SK-N-DZ (cell line): Measurements from ENCODE around the gene SV2A.
"Not testable (repeated sequence)": the region's sequence is repeated elsewhere in the genome, so short reads cannot be mapped to it uniquely, and the experiment has no call there.

Experiments used
- DNase-seq: peaks from one replicate; pipeline ENCODE4 v3.0.0-alpha.2; 2015; ENCODE audit warnings: low spot score

SV2A gene

DNA sequence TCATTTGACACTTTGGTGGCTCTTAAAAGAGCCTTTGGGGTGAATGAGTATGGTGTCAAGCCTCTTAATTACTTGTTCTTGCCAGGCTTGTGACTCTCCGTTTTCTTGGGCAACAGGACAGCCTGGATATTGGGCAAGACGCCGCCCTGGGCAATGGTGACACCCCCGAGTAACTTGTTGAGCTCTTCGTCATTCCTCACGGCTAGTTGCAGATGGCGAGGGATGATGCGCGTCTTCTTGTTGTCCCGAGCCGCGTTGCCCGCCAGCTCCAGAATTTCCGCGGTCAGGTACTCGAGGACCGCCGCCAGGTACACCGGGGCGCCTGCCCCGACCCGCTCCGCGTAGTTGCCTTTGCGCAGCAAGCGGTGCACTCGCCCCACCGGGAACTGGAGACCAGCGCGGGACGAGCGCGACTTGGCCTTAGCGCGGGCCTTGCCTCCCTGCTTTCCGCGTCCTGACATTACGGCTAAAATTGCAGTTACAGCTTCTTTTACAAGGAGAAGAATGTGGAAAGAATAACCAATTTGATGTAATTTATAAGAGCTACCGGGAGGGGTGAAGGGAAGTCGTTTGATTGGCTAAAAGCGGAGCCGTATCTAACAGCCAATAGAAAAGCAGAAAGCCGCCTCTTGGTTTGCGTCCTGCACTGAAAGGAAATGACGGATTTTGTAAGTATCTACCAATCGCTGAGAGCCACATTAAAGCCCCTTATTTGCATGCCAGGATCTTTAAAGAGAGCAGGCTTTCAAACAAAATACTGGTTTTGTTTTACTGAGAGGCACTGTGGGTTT lies 30.0 kb downstream of the SV2A start:
- peak; percentile 100 for DNase-seq

DNA sequence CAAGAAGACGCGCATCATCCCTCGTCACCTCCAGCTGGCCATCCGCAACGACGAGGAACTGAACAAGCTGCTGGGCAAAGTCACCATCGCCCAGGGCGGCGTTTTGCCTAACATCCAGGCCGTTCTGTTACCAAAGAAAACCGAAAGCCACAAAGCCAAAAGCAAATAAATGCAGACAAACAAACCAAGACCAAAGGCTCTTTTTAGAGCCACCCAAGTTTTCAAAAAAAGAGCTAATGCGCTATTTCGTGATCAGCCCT lies 30.5 kb downstream of the SV2A start:
- not testable (repeated sequence) for DNase-seq

DNA sequence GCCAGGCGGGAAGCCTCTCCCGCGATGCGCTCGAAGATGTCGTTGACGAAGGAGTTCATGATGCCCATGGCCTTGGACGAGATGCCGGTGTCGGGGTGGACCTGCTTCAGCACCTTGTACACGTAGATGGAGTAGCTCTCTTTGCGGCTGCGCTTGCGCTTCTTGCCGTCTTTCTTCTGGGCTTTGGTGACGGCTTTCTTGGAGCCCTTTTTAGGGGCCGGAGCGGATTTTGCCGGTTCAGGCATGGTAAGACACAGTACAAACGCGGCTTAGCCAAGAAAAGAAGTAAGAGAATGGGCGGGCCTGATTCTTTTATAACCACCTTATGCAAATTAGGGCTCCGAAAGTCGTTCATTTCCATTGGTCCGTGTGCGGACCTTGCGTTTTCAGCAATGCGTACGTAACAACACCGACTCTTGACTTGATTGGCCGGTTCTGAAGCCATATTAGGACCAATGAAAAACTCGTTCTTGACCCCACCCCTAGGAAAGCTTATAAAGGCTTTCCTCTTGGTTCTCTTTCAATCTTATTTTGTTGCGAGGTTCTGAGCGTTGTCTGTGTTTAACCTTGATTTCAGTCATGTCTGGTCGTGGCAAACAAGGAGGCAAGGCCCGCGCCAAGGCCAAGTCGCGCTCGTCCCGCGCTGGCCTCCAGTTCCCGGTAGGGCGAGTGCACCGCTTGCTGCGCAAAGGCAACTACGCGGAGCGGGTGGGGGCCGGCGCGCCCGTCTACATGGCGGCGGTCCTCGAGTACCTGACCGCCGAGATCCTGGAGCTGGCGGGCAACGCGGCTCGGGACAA lies 31.0 kb downstream of the SV2A start:
- DNase-seq = peak; percentile 100

DNA sequence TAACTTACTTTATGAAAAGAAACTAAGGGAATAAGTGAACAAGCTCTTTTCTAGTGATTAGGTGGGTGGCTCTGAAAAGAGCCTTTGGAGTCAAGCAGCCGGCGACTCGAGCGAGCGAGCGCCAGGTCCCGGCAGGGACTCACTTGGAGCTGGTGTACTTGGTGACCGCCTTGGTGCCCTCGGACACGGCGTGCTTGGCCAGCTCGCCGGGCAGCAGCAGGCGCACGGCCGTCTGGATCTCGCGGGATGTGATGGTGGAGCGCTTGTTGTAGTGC lies 31.6 kb downstream of the SV2A start:
- not testable (repeated sequence) for DNase-seq

DNA sequence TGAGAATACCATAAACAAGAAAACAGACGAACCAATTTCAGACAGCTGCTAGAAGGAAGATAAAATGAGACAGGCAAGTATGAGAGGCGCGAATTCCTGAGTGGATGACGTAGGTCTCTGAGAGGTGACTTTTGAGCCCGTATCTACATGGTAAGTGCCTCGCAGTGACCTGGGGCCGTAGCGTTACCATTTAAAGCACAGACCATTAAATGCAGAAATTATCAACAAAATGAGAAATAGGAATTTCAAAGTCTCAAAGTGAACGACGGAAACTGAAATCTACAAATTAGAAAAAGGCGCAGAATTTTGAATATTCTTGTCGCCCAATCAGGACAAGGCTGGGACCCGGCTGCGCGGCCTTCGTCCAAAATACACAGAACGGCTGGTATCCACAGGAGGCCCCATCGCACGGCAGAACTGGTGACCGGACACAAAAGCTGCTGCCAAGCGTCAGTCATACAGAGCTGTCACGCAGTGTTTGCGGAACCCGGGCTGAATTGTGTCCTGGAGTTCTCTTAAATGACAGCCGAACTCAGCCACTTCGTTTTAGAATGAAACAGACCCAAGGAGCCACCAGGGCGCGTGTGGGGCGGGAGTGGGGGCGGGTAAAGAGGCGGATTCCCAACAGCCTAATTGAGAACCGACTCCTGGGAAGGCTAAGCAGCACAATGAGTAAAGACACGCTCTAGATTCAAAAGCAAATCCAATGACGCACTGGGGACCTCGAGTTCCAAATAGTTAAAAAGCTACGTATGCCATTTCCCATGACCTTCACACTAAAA lies 32.1 kb downstream of the SV2A start:
- DNase-seq = peak; percentile 87

DNA sequence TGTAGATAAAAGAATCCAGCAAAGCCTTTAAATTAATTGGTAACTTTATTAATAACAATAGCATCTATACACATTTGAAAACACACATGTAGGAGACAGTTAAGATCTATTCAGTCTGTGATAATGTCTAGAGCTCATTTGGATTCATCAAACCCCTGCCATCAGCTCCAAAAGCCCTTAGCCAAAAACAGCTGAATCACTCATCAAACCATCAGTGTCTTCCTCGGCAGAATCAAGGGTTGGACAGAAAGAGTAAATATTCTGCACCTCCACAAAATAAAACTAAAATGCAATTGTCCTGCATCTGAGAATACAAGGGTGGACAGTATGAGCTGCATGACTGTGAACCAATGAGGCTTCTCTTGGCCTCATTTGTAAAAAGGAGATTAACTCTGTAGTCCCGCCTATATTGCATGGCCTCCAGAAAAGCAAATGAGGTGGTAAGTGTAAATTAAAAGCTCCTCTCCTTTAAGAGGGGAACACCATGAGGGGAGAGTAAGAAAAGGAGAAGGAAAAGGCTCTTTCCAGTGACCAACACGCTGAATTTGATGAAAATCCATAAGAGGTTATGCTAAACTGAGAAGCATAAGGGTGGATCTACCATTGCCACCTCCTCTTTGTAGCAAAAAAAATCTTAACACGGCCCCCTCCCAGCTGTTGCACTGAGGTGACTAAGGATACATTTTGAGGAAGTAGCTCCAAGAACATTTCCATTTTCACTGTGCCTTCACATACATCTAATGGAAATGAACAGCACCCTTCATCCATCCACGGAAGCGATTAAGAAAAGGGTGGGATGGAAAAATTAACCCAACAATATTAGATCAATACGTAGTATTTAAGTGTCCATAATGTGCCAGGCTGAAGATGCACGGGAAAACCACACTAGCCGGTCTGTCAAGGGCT lies 33.0 kb downstream of the SV2A start:
- DNase-seq = peak; percentile 67

DNA sequence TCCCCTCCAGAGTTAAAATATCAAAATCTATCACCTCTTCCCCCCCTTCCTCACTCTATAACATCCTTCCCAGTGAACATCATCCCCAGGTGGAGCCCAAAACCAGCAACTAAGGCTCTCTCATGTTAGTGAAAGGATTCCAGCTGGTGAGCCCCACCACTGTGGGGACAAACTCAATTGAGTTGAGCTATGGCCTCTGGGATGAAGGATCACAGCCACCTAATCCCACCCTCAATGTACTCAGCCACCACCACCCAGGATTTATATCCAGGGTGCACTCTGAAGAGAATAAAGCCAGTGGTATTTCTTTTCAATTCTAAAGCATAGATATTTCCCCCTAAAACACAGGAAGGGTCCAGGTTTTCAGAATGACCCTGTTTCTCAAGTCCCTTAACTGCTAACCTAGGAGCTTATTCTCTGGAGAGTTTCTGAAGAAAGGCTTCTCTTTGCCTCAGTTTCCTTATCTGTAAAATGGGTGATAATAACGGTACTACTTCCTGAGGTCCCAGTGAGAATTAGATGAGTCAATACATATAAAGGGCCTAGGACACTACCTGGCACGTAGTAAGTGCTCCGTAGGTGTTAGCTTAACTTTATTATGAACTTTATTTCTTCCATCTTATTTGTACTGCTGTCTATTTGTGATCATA lies 33.9 kb downstream of the SV2A start:
- DNase-seq = no peak

DNA sequence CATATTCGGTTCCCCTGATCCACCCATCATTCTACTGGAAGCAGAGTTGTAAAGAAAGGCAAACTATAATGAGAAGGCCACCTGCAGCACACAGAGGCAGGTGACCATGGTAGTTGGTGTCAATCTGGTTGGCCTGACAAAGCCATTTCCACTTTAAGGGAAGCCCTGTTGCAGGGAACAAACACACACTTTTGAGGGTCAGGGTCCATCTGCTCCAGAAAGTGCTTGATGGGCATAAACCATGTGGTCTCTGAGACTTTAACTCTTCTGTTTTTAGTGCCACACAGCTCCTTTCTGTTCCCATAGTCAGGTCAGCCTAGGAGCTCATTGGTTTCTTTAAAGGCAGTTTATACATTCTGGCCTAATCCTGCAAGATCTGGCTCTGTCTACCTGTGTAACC lies 35.8 kb downstream of the SV2A start:
- DNase-seq = no peak

DNA sequence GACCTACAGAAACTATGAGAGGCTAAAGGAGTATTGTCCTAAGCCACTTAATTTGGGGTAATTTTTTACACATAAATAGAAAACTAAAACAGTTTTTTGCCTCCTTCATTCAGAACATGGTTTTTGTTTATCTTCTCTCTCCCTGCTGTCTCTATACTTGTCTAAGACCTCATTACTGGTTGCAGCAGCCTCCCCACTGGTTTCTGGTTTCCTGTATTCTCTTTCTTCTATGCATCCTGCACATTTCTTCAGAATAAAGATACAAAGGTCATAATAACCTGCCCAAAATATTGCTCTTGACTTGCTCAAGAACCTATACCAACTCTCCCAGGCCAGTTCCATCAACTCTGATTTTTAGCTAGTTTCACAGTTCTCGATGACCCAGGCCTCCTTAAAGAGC lies 38.1 kb downstream of the SV2A start:
- DNase-seq = no peak

DNA sequence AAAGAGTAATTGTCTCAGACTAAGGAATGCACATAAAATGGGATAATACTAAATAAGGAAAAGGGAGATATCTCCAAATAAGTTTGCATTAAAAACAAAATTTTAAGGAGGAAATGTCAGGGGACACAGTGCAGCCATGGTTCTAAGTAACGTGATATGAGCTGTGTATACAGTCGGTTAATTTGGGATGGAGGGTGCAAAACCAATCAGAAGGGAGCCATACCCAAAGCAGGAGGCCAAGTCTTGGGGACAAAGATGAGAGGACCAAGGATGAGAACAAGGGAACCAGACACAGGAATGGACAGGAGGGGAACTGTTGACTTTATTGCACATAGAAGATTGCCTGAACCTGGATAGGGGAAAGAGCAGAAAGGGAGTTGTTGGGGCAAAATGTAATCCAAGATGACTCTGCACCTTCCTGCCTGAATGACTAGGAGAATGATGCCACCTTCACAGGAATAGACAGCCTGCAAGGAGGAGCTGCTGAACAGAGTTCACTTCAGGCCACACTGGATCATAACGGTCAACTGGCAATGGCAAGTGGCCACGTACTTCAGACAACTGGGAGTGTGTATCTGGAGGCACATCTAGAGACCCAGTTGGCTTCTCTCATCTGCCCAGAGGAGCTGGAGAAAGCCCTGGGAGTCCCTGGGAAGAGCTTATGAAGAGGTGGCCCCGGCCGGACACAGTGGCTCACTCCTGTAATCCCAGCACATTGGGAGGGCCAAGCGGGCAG lies 40.3 kb downstream of the SV2A start:
- DNase-seq = no peak

DNA sequence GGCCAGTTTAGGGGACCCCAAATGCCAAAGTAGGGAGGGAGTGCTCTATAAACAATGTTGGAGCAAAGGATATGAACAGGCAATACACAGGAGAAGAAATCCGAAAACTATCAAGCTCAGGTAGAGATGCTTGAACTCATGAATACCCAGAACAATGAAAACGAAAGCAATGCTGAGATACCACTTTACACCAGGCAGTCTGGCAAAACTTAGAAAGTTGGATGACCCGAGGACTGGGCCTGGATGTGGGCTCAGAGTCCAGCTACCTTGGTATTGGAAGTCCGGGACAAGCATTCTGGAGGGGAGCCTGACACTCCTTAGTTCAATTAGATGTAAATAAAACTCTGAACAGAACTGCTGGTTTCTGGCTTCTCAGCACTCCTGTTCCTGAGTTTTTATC lies 44.6 kb downstream of the SV2A start:
- DNase-seq = not testable (repeated sequence)

DNA sequence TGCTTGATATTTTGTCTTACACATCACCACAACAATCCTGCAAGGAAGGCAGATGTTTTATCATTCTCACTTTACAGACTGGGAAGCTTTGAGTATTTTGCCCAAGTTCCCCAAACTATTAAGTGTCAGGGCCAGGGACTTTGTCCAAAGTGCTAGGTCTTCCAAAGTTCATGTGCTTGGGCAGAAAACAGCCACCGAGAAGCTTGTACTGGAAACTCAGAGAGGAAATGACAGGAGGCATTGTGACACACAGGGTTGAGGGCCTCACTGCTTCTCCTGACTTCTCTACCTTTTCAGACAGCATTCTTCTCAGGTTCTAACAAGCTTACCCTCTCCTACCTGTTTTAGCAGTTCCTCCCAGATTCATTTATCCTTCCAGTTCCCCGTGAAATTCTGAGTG lies 50.8 kb downstream of the SV2A start:
- not testable (repeated sequence) for DNase-seq

DNA sequence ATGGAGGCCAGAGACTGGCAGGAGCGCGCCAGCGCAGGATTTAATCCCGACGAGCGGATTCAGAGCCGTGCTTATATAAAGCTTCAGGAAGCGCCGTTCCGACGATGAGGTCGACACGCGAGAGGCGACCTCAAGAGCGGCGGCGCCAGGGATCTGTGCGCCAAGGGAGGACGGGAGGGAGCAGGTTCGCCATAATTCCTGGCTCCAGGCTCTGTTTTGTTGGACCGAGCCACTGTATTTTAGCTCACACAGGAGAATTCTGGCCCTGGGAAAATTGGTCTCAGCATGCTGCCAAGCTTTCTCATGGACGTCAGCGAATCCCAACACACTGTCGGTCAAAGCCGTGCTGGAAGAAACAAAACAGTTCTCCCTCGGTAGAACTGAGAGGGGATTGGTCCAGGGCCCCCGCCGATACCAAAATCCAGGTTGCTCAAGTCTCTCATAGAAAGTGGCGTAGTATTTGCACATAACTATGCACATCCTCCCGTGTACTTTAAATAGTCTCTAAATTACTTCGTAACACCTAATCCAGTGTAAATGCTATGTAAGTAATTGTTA lies 56.1 kb downstream of the SV2A start:
- DNase-seq = not testable (repeated sequence)

DNA sequence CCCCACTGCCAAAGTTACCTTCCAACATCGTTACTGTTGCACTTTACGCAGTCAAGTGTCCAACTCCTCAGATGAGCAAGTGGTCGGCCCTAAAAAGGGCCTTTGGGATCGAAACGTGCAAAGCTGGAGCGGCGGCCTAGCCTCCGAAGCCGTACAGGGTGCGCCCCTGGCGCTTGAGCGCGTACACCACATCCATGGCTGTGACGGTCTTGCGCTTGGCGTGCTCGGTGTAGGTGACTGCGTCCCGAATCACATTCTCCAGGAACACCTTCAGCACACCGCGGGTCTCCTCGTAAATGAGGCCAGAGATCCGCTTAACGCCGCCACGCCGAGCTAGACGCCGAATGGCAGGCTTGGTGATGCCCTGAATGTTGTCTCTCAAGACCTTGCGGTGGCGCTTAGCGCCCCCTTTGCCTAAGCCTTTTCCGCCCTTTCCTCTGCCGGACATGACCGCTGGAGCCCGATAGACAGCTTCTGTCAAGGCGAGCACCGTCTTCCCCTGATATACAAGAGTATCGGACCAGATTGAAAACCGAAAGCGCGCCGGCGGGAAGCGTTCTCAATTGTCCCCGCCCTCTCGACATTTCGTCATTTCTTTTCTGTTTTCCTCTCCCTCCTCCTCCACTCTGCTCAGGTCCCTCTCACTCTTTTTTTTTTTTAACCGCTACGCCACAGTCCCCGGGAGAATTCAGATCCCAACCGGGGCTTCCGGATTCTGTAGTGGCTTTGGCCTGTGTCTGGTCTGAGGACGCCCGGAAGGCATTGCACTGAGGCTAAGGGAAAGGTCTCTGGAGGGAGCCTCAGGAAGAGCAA lies 56.8 kb downstream of the SV2A start:
- DNase-seq = not testable (repeated sequence)

DNA sequence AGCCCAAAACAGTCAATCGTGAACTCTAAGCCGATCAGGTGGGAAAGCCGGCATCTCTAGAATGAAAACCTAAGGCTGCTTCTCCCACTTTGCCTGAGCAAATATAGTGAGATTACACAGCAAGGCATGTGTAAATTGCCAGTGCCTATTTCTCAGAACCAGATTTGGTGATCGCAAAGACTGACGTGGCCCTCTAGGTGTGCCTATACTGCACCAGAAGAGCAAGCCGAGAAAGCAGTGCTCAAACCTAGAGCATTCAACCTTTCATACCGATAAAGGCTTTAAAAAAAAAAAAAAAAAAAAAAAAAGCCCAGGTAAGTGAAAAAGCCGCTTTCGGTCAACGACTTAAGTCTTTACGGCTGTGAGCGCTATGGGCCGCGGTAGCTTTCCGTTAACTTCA lies 57.4 kb downstream of the SV2A start:
- not testable (repeated sequence) for DNase-seq
